Urinary bladder (tissue), 4 donors: ENCODE results near the gene GOLGA6B. TPM values are rescaled to one million over a fixed set of nuclear protein-coding genes. Genes with fewer than 3 reads are reported as not detected.
"Not testable (repeated sequence)": the region's sequence is repeated elsewhere in the genome, so short reads cannot be mapped to it uniquely, and the experiment has no call there.

ENCODE experiments used
- DNase-seq: peaks from one replicate; pipeline ENCODE4 v3.0.0-alpha.2; 2015; ENCODE audit errors: extremely low spot score
- H3K27ac ChIP-seq: one replicate; pipeline ENCODE4 v1.5.1; 2013; ENCODE audit warnings: low read depth, mild to moderate bottlenecking, moderate library complexity
- H3K36me3 ChIP-seq: one replicate; pipeline ENCODE4 v1.6.1; 2013; ENCODE audit warnings: mild to moderate bottlenecking, moderate library complexity; ENCODE audit not compliant: insufficient read depth
- H3K4me1 ChIP-seq: one replicate; pipeline ENCODE4 v1.6.1; 2013; ENCODE audit warnings: mild to moderate bottlenecking, moderate library complexity; ENCODE audit not compliant: insufficient read depth
- H3K4me3 ChIP-seq: one replicate; pipeline ENCODE4 v1.5.1; 2013; ENCODE audit warnings: low read depth, low read length
- WGBS: extraction: QIAGEN DNeasy Blood & Tissue Kit; methylation state at CpG from one replicate; pipeline ENCODE4 v1.1.7; 2013; 5-methylcytosine and 5-hydroxymethylcytosine counted together
- polyA plus RNA-seq: library from polyadenylated mRNA; stranded (reverse); fragments of 200-250 nt; gene quantifications from one replicate; pipeline ENCODE4 v1.2.3, GENCODE V29; 2013
- total RNA-seq: library from RNA; depleted of rRNA; stranded (reverse); fragments of >200 nt; gene quantifications from one replicate; pipeline ENCODE4 v1.2.3, GENCODE V29; 2014
- donor health status: healthy with polysubstance abuse.
- donor health status: healthy.

Gene GOLGA6B
- total RNA-seq, result 0.26 TPM
- polyA plus RNA-seq, result 0.06 TPM

GRCh38 chr15:72654397-72654796 is at the start of gene GOLGA6B:
Gene GOLGA6B, plus strand, starts transcription at chr15:72654697. Its CDS starts 41 bp downstream, at chr15:72654738.
- not testable (repeated sequence) for H3K4me3 ChIP-seq, H3K27ac ChIP-seq, H3K4me1 ChIP-seq, H3K36me3 ChIP-seq, DNase-seq
- WGBS, result no CpG with 5 or more reads among the region's 7 CpGs

- no peak overlapping the region for H3K4me3 ChIP-seq
- WGBS, result 90% methylated on average over 4 of the region's 4 CpGs
- H3K4me1 ChIP-seq, result no peaks in the 10 kb centered on the region
- DNase-seq, result no peak
- H3K36me3 ChIP-seq, result no peaks in the 10 kb centered on the region
- H3K27ac ChIP-seq, result no peak overlapping the region
Measured at GRCh38 chr15:72604794-72605193, 49.7 kb upstream of the GOLGA6B start.

- not testable (repeated sequence) for H3K4me1 ChIP-seq, H3K36me3 ChIP-seq, DNase-seq, H3K4me3 ChIP-seq, H3K27ac ChIP-seq
- WGBS, result 91% methylated on average over 3 of the region's 3 CpGs
Measured at GRCh38 chr15:72608084-72608483, 46.4 kb upstream of the GOLGA6B start.

GRCh38 chr15:72609862-72610261 is 44.6 kb upstream of the GOLGA6B start:
- H3K27ac ChIP-seq, result no peak overlapping the region
- no peak for DNase-seq
- no peaks in the 10 kb centered on the region for H3K4me1 ChIP-seq
- H3K4me3 ChIP-seq, result no peak overlapping the region
- WGBS, result 82% methylated on average over 8 of the region's 8 CpGs
- H3K36me3 ChIP-seq, result no peaks in the 10 kb centered on the region

DNA sequence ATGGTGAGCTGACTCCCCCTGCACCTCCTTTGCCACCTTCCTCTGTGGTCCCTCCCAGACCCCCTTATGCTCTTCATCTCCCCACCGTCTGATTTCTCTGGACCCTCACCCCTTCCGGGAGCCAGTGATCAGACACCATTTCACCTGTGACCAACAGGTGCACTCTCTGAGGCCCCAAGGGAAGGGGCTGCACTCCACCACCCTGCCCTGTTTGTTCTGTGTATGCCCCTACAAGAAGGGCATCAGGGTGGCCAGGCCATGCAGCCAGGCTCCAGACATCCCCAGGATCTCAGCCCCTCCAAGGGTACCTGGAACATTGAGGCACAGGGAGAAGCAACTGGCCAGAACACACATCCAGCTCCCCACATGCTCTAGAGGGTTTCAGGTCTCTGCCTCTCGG is 42.2 kb upstream of the GOLGA6B start:
- WGBS, result 92% methylated on average over 3 of the region's 3 CpGs

DNA sequence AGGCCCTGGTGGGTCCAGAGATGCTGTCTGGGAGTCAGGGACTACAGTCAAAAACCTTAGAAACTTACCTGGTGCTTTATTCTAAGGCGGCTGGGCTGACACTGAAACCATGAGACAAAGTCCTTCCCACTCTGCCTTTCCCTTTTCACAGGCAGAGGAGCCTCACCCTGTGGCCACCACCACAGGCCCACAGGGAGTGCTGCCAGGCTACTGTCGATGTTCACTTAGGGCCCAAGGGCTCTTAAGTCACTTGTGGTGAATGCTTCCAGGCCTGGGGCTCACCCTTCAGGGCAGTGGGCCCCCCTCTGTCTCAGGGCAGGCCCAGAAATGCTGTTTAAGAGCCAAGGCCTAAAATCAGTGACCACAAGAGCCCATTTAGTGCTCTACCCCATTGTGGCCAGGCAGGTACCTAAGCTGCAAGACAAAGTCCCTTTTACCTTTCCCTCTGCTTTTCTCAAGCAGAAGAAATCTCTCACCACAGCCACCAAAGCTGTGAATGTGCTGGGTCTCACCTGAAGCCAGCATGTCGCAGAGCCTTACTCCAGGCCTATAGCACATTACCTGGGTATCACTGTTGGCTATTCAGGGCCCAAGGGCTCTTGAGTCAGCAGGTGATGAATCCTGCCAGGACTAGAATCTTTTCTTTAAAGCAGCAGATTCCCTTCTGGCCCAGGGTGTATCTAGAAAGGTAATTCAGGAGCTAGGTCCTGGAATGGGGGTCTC is 39.5 kb upstream of the GOLGA6B start:
- H3K4me1 ChIP-seq, result no peaks in the 10 kb centered on the region
- no peak overlapping the region for H3K27ac ChIP-seq
- H3K36me3 ChIP-seq, result no peaks in the 10 kb centered on the region
- no peak overlapping the region for H3K4me3 ChIP-seq
- 88% methylated on average over 3 of the region's 3 CpGs for WGBS
- DNase-seq, result no peak

More for the DNA sequence above, 42.2 kb upstream of the GOLGA6B start:
- H3K4me1 ChIP-seq, DNase-seq, H3K4me3 ChIP-seq, H3K36me3 ChIP-seq, H3K27ac ChIP-seq: not testable (repeated sequence)

DNA sequence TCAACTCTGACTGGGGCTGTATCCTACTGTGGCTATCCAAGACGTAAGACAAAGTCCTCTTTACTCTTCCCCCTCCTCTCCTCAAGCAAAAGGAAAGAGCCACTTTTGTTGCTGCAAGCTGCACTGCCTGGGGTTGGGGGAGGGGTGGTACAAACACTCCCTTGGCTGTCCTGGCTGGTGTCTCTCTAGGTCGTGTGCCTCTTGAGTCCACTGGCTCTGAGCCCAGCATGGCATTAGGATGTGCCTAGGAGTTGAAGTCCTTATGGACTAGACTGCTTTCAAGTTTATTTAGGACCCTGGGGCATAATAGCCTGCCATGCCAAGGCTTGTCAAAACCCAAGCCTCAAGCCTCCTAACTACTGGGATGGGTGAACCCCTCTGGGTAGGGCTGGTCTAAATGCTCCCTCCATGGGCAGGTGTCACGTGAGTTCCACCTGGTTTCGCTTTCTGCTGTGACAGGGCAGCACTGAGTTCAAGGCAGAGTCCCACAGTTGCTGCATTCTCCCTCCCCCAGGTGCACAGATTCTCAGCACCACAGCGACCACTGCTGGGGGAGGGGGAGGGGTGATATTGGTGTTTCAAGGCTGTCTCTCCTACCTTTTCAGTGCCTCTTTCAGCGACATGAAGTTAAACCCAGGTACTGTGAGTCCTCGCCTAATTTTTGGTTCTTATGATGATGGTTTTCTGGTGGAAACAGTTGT is 38.8 kb upstream of the GOLGA6B start:
- 59% methylated on average over 7 of the region's 7 CpGs for WGBS
- DNase-seq, H3K4me3 ChIP-seq, H3K4me1 ChIP-seq, H3K27ac ChIP-seq, H3K36me3 ChIP-seq: not testable (repeated sequence)

DNA sequence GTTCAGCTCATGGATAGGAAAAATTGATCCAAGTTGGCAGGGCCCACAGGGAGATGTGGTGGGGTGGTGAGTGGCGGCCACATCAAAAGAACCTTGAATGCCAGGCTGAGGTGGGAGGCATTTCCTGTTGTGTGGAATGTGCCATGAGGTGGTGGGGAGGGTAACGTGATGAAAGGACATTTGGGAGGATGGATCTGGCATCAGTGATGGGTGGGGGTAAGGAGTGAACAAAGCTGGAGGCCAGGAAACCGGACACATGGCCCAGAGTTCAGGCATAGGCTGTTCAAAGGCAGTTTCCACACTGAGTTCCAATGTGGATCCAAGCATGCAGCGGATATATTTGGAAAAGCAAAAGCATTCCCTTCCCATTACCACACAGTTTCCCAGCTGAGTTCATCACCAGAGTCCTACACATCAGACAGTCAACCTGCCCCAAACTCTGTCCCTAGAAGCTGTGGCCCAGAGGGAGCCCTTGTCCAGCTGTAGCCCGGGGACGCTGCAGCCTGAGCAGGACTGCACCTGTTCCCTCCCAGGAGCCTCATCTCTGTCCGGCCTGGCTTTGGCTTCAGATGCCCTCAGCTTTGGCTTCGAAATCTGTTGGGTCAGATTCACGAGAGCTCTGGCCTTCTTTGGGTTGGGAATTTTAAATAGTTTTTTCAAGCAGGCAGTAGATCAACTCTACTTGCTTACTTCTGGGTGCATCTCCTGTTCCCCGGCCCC is 37.8 kb upstream of the GOLGA6B start:
- DNase-seq, result no peak
- WGBS, result 82% methylated on average over 10 of the region's 10 CpGs
- no peak overlapping the region for H3K4me3 ChIP-seq
- H3K36me3 ChIP-seq, result no peaks in the 10 kb centered on the region
- no peaks in the 10 kb centered on the region for H3K4me1 ChIP-seq
- H3K27ac ChIP-seq, result no peak overlapping the region

DNA sequence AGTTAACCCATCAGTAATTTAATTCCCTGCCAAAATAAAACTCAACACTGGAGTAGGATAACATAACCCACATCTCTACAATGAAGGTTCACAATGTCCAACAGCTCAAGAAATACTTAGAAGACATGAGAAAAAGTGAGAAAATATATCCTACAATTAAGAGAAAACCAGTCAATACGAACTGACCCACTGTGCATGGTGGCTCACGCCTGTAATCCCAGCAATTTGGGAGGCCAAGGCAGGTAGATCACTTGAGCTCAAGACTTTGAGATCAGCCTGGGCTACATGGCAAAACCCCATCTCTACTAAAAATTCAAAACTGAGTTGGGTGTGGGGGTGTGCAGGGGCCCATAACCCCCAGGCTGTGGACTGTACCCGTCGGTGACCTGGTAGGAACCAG is 30.6 kb upstream of the GOLGA6B start:
- not testable (repeated sequence) for DNase-seq, H3K4me3 ChIP-seq, H3K27ac ChIP-seq, H3K36me3 ChIP-seq, H3K4me1 ChIP-seq
- WGBS, result 95% methylated on average over 4 of the region's 4 CpGs

DNA sequence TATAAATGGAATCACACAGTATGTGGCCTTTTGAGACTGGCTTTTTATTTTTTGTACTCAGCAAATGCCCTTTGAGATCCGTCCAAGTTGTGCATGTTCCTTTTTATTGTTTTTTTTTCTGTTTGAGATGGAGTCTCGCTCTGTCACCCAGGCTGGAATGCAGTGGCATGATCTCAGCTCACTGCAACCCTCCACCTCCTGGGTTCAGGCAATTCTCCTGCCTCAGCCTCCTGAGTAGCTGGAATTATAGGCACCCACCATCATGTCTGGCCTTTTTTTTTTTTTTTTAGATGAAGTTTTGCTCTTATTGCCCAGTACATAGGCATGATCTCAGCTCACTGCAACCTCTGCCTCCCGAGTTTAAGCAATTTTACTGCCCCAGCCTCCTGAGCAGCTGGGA is 28.3 kb upstream of the GOLGA6B start:
- 70% methylated on average over 3 of the region's 3 CpGs for WGBS
- not testable (repeated sequence) for H3K4me3 ChIP-seq, H3K27ac ChIP-seq, DNase-seq, H3K4me1 ChIP-seq, H3K36me3 ChIP-seq

DNA sequence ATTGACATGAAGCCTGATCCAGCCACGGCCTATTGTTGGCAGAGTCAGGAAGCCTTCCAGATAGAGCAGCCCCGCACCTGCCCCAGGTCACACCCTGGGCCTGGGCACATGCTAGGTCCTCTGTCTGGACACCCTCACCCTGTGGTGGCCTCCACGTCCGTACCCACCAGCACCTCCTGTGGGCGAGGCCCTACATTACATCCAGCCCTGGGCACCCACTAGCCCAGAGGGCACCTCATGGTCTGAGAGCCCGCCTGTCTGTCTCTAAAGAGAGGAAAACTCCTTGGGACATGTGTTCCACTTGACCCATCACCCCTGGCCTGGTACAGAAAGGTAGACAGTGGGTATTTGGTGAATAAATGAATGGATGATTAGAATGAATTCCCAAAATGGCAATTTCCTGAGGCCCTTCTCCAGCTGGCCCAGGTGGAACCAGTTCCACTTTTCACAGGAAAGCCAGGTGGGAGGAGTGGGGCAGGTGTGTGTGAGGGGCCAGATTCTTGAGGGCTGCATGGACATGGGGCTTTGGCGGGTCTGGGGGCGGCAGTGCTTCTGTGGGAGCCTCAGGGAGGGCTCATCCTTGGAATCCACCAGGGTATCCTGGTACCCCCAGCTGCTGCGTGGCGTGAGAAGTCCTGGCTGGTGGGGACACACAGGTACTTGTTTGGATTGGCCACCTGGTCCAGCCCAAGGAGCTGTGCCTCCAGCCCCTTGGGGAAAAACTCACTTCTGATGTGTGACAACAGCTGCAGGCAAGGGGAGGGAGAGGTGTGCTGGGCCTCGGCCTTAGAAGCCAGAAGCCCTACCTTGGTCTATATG is 26.0 kb upstream of the GOLGA6B start:
- H3K36me3 ChIP-seq, H3K27ac ChIP-seq, DNase-seq, H3K4me3 ChIP-seq, H3K4me1 ChIP-seq: not testable (repeated sequence)
- 82% methylated on average over 11 of the region's 11 CpGs for WGBS

GRCh38 chr15:72629068-72629570 is 25.4 kb upstream of the GOLGA6B start:
- H3K27ac ChIP-seq, H3K36me3 ChIP-seq, H3K4me1 ChIP-seq, DNase-seq, H3K4me3 ChIP-seq: not testable (repeated sequence)
- 71% methylated on average over 7 of the region's 7 CpGs for WGBS
